ENCODE measurements around the gene ZFPM1. TPM values are rescaled to one million over a fixed set of nuclear protein-coding genes. Genes with fewer than 3 reads are reported as not detected.

ZFPM1 gene
- total and polyA plus RNA-seq, 2 of the 8 experiments (the other 6 are each of a cell fraction or from before 2014, with no cell fraction given) = 0.74 to 4.8 TPM

GRCh38 chr16:88498576-88499208 lies 45.6 kb downstream of the ZFPM1 start (continued):
- TF ChIP-seq ATF2 (IDR thresholded peaks at IDR 0.05; ENCODE audit: low read length) = no peak
